ENCODE measurements around the gene WDR48.
"Not testable (repeated sequence)": the region's sequence is repeated elsewhere in the genome, so short reads cannot be mapped to it uniquely, and the experiment has no call there.

Gene WDR48

DNA sequence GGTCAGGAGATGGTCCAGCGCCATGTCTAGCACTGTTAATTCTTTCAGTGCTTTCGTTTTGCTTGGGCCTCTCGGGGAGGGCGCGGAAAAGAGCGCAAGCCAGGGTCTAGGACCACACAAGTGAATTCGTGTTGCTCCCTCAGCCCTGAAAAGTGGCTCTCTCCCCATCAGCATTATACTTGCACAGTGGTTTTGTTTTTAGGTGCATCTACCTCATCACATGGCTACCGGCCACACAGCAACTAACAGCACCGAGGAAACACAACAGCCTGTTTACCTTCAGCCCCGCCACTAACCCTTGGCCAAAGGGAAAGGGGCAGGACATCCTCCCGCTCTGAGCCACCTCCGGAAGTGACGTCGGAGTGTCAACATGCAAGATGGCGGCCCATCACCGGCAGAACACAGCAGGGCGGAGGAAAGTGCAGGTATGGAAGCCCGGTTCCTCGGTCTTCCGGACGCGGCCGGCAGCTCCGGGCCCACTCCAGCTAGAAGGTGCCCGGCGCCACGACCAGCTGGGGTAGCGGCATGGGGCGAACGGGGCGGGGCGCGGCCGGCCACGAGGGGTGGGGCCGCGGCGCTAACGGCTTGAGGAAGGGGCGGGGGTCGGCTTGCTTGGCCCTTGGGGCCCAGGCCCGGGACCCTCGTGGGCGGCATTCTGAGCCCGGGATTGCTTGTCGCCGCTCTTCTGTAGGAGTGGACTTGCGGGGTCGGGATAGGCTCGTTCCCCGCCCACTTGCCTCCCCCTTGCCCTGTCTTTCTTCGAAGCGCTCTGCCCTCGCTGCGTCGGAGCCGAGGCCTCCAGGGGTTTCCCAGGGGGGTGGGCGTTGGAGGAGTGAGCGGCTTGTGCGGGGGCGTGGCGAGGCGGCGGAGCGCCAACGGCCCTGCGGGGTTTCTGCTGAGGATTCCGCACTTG, at the start of gene WDR48, which contains the start of gene SCN11A:
Gene WDR48, plus strand, starts transcription at position 368 of the 913 bp plus-strand sequence. Its CDS starts 10 bp downstream, at position 378.
Gene SCN11A, minus strand, starts transcription at position 296 of the 913 bp plus-strand sequence. CDS start 101,582 bp downstream, outside the sequence.
- DNase-seq (ENCODE audit: low read depth) = peak; percentile 70

DNA sequence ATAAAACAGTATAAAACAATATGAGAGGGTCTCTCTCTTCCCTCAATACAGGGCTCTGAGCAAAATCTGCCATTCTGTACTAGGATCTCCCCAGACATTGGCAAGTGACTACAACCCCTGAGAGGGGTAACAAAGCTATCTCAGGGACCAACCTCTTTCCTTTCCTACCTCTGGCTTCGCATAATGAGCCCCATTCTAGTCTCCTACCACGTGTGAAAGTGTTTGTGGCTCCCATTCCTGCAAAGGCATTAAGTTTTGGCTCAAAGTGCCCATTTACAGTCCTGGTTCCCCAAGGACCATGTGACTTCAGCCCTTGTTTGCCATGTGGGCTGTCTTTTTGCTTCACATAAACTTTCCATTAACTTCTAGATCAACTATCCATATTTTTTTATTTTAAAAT, 46.5 kb upstream of the WDR48 start:
- DNase-seq (ENCODE audit: low read depth) = no peak

DNA sequence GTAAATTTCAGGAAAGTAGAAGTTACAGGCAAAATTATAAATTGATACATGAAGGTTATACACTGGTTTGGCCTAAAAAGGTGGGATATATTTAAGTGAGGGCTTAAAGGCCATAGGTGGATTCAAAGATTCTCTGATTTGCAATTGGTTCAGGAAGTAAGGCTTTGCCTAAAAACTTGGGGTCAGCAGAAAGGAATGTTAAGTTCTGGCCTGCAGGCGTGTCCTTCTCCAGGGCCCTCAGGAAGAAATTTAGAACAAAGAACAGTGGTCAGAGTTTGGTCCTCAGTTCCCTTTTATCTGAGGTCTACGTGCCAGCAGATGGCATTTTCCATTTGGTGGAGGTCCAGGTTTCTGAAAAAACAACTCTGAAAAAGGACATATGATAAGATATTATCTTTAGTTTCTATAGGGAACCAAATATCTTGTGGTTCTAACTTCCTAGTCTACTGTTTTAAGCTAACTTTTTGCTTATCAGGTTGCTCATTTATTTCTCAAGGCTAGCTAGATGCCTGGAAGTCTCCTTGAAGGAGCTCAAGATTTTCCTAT, 40.6 kb upstream of the WDR48 start:
- DNase-seq (ENCODE audit: low read depth) = no peak

GRCh38 chr3:39013289-39013688, 38.5 kb upstream of the WDR48 start:
- no peak for DNase-seq (ENCODE audit: low read depth)

DNA sequence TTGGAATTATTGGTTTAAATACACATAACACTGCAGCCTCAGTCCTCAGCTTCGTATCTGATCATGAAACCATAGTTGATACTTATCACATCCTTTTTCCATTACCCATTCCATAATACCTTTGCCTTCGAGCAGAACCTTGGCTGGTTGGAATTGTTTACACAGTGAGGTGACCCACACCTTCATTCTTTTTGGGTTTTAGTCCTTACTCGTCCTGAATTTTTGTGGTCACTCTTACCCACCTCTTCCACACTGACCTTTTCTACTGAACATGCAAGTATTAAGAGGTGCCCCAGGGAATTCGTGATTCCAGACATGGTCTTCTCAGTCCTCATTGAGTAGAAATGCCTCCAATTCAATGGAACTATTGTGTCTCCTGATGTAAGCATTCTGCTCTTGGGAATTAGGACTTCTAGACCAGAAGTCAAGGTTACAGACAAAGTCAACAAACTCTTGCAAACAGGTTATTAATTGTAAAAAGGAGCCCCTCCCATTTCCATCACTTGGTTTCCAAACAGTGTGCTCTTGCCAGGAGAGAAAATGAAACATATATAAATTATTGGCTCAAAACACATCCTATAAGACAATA, 37.8 kb upstream of the WDR48 start:
- DNase-seq (ENCODE audit: low read depth) = no peak

GRCh38 chr3:39015418-39015817, 36.4 kb upstream of the WDR48 start:
- no peak for DNase-seq (ENCODE audit: low read depth)

DNA sequence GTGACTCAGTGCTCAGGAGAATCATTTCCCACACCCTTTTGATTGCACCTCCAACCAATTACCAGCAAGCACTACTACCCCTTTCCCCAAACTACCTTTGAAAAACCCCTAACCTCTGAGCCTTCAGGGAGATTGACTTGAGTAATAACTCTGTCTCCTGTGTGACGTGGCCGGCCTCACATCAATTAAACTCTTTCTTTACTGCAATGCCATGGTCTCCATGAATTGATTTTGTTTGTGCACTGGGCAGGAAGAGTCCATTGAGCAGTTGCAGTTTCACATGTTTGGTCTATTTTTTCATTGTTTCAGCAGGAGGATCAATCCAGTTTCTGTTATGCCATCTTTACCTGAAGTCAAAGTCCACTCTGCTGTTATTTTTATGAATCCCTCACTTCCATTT, 32.5 kb upstream of the WDR48 start:
- DNase-seq (ENCODE audit: low read depth) = no peak

- no peak for DNase-seq (ENCODE audit: low read depth)
These were observed 30.8 kb upstream of the WDR48 start for GRCh38 chr3:39021029-39021428.

GRCh38 chr3:39021465-39022285, 30.1 kb upstream of the WDR48 start:
- no peak for DNase-seq (ENCODE audit: low read depth)

DNA sequence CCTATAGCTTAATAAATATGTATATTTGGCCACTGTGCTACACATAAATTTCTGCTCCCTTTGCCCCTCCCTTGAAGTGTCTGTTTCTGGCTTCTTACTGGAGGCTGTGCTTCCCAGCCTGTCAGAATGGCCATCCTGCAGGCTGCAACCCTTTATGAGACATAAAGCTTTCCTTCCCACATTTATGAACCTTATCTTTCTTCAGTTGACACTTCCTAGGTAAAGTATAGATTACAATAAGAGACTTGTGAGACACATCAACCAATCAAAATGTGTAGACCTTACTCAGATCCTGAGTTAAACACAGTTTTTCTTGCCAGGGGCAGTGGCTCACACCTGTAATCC, 29.6 kb upstream of the WDR48 start:
- no peak for DNase-seq (ENCODE audit: low read depth)

DNA sequence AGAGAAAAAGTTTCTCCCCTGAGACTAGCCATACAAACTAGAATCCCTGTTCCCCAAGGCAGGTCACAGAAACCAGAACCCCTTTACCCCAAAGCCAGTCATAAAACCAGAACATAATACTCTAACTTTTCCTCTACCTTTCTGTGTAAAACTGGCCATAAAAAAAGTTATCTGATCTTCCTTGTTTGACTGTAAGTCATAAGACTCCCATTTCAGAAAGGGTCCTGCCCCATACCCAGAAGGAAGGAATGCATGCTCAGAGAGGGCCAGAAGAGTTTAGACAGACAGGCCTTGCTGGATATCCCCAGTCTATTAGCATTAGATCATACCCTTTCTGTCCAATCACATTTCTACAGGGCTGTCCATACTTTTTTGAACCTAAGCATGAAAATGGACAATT, 27.3 kb upstream of the WDR48 start:
- DNase-seq (ENCODE audit: low read depth) = no peak

- DNase-seq (ENCODE audit: low read depth) = no peak
These were observed 26.4 kb upstream of the WDR48 start for GRCh38 chr3:39025222-39025970.

GRCh38 chr3:39028546-39028945, 23.3 kb upstream of the WDR48 start:
- no peak for DNase-seq (ENCODE audit: low read depth)

GRCh38 chr3:39029556-39029955, 22.3 kb upstream of the WDR48 start:
- DNase-seq (ENCODE audit: low read depth) = no peak

DNA sequence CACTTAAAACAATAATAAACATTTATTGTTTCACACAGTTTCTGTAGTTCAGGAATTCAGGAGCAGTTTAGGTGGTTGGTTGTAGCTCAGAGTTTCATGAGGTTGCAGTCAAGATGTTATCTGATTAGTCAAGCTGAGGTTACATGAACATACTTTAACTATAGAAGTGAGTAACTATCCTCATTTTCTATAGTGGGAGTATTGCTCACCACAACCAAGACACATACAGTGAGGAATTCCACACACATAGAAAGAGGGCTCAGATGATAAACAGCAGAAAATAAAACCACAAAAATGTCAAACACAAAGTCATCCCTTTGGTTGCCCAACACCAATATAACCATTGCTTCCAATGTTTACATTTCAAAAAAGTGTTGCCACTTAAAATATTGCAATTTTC, 13.7 kb upstream of the WDR48 start:
- peak; percentile 36 for DNase-seq (ENCODE audit: low read depth)

DNA sequence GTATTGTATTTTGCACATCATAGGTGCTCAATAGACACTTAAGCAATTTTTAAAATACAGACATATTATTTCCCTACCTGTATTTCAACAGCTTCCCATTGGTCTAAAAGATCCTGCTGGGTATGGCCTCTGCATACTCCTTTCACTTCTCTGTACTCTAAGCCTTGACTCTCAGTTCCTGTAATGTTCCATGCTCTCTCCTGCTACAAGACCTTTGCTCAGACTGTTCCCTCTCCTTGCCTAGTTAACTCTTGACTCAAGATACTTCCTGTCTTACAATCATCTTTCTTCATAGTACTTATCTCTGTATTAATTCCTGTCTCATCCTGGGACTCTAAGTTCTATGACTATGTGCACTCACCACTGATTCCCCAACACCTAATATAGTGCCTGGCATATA, 1.8 kb upstream of the WDR48 start:
- DNase-seq (ENCODE audit: low read depth) = no peak

DNA sequence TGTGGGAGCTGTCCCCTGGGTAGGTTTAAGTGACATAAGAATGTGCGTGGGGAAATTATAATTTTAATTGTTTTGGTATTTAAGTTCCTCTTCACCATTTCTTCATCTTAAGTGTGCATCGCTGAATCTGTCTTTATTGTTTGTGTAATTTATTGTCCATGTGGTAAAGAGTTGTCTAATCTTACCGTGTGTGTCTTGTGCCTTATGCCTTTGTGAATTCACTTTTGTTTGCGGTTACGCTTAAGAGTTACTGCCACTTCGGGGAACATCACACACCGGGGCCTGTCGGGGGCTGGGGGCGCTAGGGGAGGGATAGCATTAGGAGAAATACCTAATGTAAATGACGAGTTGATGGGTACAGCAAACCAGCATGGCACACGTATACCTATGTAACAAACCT, 767 bp downstream of the WDR48 start:
- no peak for DNase-seq (ENCODE audit: low read depth)

GRCh38 chr3:39053696-39054095, 1.9 kb downstream of the WDR48 start:
- no peak for DNase-seq (ENCODE audit: low read depth)

DNA sequence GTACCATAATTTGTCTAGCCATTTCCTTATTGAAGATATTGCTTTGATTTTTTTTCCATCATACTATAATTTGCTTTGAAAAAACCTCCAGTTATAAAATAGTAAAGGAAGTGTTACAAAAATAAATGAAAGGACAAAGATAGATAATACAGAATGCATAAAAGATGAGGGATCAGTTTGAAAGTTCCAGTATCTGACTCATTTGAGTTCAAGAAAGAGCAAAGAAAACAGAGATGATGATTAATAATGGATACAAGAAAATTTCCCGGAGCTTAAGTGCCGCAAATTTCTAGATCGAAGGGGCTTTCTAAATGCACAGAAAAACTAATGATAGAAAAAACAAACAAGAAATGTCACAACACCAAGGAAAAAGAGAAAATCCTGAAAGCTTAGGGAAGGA, 4.3 kb downstream of the WDR48 start:
- no peak for DNase-seq (ENCODE audit: low read depth)

DNA sequence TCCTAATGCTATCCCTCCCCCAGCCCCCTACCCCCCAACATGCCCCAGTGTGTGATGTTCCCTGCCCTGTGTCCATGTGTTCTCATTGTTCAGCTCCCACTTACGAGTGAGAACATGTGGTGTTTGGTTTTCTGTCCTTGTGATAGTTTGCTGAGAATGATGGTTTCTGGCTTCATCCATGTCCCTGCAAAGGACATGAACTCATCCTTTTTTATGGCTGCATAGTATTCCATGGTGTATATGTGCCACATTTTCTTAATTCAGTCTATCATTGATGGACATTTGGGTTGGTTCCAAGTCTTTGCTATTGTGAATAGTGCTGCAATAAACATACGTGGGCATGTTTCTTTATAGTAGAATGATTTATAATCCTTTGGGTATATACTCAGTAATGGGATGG, 9.4 kb downstream of the WDR48 start:
- not testable (repeated sequence) for DNase-seq (ENCODE audit: low read depth)

GRCh38 chr3:39062180-39062579, 10.4 kb downstream of the WDR48 start:
- no peak for DNase-seq (ENCODE audit: low read depth)

DNA sequence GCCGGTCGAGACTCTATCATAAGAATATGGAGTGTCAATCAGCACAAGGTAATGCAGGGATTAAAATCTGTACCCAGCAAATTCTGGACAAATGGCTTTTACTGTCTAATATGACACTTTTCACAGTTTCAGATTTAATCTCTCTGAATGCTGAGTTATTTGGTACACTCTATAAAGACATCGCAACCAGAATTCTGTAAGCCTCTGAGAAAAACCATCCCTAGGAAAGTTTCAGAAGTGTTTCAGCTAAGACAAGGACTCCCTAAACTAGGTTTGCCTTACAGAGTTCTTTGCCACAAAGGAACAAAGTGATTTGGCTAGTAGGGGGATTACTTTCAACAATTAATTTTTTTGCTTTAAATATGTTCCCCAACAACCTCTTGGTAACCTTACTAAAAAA, 11.3 kb downstream of the WDR48 start:
- no peak for DNase-seq (ENCODE audit: low read depth)

All from HS-27A (cell line).